Suprapubic skin (tissue), 3 donors: ENCODE results near the gene TGFBR3.

ENCODE experiments used
- CTCF ChIP-seq, 2 donors: fragments of 200-600 bp in 1 of 2; fragments of 450-650 bp in 1 of 2; sonication (generic) in 1 of 2; IDR thresholded peaks; one replicate each; pipeline ENCODE4 v1.5.1; 2016 to 2019; ENCODE audit warnings: antibody characterized with exemption in 2 of 2, mild to moderate bottlenecking in 1 of 2, moderate library complexity in 1 of 2
- EP300 ChIP-seq: sonication (generic); formaldehyde crosslinking; IDR thresholded peaks from one replicate; pipeline ENCODE4 v1.6.1; 2017; ENCODE audit warnings: antibody characterized with exemption

- TF ChIP-seq CTCF (IDR thresholded peaks at IDR 0.05) (no peak), EP300 (no peak)
These were observed 138.3 kb downstream of the TGFBR3 start for GRCh38 chr1:91747666-91748065.
